NCI-H446 treated with DMSO at 0.1 percent for 48 hours (cell line): ENCODE data around the gene OPRL1.
A peak's percentile ranks its signal among the peaks of the same experiment; 100 is the strongest.

Experiments used
- DNase-seq: peaks from one replicate; lab custom pipeline; 2025; lab: John Stamatoyannopoulos, UW

The OPRL1 gene

GRCh38 chr20:64042054-64042781, 37.7 kb upstream of the OPRL1 start:
- no peak for DNase-seq

DNA sequence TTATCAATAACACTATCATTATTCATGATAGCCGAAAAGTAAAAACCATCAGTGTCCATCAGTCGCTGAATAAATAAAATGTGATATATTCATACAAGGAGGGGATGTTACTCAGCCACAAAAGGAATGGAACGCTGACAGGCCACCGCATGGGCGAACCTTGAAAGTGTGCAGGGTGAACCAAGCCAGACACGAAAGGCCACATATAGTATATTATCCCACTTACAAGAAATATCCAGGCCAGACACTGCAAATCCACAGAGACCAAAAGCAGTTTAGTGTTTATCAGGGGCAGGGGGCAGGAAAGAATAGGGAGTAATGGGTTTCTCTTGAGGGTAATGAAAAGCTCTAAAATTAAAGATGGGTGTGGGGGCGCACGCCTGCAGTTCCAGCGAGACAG, 36.1 kb upstream of the OPRL1 start:
- DNase-seq, result no peak

GRCh38 chr20:64044484-64045247, 35.2 kb upstream of the OPRL1 start:
- peak; percentile 75 for DNase-seq

DNA sequence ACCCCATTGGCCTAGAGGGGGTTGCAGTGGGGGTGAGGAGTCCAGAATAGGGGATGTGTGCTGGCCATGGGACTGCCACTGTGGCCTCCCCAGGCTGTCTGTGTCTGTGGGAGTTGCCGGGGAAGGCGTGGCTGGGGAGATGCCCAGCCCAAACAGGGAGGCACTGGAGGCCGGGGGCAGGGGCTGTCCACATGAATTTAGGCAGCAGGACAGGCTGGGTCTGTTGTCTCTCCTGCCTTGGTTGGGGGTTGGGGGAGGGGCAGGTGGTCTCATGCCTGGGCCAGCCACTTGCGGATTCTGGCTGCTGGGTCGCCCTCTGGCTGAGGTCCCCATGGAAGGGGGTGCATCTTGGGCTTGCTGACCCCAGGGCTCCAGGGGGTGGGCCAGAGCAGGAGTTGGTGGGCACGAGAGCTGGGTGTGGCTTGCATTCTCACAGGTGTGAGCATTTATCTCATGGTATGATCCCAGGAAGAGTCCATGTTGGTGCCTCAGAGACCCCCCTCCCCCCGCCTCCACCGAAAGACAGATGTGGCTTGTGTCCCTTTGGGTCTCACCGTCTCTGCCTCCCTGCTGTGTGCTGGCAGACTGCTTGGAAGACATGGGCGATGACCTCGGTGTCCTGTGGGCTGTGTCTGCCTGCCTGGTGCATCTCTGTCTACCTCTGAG, 34.4 kb upstream of the OPRL1 start:
- DNase-seq, result no peak

DNA sequence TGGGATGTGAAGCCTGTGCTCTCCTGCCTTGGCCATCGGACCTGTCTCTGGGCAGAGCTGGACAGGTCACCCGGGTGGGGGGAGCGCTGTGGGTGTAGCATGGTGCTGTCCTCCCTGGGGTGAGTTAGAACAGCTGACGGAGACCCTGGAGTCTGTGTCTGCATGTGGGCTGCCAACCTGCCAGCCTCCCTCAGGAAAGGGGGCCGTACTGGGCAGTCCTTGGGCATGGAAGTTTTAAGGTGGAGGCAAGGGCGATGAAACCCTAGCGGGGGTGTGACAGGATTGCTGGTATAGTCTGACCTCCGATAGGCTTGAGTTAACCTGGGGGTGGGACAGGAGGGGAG, 32.9 kb upstream of the OPRL1 start:
- DNase-seq, result no peak

GRCh38 chr20:64047968-64048401, 31.9 kb upstream of the OPRL1 start:
- no peak for DNase-seq

- DNase-seq, result no peak
Observed at GRCh38 chr20:64048402-64049044, 31.4 kb upstream of the OPRL1 start.

GRCh38 chr20:64049060-64049877, 30.6 kb upstream of the OPRL1 start, which contains the start of gene SOX18:
Gene SOX18, minus strand, starts transcription at chr20:64049639. Its CDS starts 123 bp downstream, at chr20:64049516.
- DNase-seq, result no peak

DNA sequence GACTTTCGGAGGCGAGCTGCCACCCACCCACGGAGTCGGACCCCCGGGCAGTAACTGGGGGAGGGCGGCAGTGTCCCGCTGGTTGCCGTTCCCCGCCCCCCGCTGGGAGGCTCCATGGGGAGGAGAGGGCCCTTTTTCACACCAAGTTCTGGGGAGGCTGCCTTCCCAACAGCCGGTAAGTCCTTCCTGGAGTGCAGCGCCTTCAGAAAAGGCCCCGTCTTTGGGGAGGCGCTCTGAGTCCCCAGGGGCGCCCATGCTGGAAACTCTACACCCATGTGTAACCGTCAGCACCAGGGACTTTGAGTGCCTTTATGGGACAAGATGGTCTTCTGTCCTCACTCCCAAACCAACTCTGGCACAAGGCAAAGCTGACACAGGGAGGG, 30.0 kb upstream of the OPRL1 start:
- DNase-seq, result no peak

- DNase-seq, result no peak
Observed at GRCh38 chr20:64050261-64051032, 29.4 kb upstream of the OPRL1 start.

- no peak for DNase-seq
Observed at GRCh38 chr20:64051033-64051452, 28.8 kb upstream of the OPRL1 start.

- DNase-seq, result no peak
Observed at GRCh38 chr20:64051561-64052325, 28.1 kb upstream of the OPRL1 start.

- no peak for DNase-seq
Observed at GRCh38 chr20:64052326-64052722, 27.6 kb upstream of the OPRL1 start.

DNA sequence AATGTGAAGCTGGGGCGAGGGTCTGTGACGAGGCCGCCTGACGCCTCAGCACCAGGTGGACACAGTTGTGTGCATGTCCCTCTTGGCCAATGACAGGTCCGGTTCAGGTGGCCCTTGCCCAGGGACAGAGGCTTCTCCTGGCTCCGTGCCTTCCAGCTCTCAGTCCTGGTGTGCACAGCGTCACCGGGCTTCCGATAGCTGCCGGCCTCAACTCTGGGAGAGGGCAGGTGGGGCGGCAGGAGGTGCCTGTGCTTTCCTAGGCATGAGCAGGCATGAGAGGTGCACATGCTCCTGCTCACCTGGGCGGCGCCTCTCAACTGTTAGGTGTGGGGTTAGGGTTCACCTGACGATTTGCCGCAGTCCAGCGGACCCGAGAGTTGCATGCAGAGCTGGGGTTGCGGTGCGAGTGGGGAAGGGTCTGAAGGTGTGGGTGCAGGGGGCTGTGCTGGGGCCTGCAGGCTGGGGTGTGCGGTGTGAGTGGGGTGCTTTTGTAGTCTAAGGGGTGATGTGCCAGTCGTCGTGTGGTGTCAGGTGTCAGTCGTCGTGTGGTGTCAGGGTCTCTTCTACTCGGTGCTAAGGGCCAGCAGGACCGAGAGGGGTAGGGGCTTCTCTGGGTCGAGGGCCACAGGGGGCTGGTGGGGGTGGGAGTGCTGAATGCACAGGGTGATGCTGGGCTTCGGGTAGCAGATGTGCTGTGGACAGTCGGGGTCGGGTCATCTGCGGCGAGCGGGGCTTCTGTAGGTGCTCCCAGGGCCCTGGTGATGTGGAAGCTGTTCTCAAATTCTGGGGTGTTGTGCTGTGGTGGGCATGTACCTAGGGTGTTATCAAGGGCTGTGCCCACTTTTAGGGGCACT, 26.7 kb upstream of the OPRL1 start:
- no peak for DNase-seq

DNA sequence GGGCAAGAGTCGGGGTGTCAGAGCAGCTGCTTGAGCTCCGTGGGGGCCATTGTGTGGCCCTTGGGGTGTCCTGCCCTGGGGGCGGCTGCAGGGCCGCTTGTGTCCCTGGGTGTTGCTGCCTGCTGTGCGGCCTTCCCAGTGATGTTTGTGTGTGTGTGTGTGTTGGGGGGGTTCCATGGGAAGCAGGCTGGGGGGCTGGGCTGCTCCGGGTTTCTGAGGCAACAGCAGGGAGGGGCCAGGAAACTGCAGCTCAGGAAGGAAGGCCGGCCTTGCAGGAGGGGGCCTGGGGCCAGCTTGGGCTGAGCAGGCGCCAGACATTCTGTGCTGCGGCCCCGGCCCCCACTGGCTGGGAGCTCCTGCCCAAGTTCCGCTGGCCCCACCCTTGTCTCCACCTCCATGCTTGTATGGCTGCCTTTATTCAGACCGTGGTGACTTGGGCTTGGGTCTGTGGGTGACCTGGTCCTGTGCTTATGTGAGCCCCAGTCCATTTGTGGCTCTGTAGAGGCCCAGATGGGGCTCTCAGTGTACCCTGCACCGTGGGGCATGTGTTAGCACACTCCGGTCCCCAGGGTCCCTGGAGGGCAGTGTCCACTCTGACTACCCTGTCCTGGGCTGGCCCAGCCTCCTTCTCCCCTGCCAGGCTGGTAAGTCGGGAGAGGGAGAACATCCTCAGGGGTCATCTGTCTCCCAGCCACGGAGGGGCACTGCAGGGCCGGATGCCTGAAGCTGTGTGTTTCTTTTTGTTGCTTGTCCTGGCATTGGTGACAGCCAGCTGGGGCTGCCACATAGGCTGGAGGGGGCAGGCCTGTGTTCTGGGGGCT, 25.8 kb upstream of the OPRL1 start:
- DNase-seq, result peak; percentile 43

DNA sequence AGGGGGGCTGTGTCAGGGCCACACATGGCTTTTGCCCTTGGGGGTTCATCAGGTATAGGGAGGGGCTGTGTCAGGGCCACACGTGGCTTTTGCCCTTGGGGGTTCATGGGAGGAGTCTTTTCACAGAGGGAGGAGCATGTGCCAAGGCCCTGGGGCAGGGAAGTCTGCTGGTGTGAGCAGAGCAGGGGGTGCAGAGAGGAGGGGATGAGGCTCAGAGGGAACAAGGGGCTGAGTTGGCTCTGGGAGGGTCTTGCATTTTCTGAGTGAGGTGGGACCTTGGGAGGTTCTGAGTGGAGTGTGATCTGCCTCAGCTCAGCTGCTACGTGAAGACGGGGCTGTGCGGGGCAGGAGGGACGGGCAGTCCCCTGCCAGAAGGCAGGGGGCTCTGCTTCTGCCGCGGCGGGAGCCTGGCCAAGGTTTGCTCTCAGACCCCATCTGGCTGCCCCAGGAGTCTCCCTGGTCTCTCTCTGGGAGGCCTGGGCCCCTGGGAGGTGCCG, 24.4 kb upstream of the OPRL1 start:
- DNase-seq, result no peak

- peak; percentile 53 for DNase-seq
Observed at GRCh38 chr20:64055893-64056638, 23.8 kb upstream of the OPRL1 start.

- no peak for DNase-seq
Observed at GRCh38 chr20:64056639-64056888, 23.3 kb upstream of the OPRL1 start.
